ENCODE measurements around the gene ZNF316.
"Not testable (repeated sequence)": the region's sequence is repeated elsewhere in the genome, so short reads cannot be mapped to it uniquely, and the experiment has no call there.

ZNF316 gene

DNA sequence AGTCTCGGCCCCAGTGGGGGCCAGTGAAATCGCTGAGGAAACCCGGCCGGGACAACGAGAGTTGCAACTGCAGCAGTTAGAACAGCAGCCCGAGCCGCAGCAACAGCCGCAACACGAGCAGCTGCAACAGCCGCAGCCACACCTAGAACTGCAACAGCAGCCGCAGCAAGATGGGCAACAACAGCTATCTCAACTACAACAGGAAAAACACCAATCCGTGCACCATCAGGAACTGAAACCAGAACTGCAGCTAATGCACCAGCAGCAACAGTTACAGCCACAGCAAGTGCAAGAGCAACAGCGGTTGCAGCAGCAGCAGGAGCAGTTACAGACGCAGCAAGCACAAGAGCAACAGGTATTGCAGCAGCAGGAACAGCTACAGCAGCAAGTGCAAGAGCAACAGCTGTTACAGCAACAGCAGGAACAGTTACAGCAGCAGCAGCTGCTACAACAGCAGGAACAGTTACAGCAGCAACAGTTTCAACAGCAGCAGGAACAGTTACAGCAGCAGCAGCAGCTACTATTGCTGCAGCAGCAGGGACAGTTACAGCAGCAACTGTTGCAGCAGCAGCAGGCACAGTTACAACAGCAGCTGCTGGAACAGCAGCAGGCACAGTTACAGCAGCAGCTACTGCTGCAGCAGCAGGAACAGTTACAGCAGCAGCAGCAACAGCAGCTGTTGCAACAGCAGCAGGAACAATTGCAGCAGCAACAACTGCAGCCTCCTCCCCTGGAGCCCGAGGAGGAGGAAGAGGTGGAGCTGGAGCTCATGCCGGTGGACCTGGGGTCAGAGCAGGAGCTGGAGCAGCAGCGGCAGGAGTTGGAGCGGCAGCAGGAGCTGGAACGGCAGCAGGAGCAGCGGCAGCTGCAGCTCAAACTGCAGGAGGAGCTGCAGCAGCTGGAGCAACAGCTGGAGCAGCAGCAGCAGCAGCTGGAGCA is 15.7 kb upstream of the ZNF316 start:
- no peak for DNase-seq (ENCODE audit: low spot score)

DNA sequence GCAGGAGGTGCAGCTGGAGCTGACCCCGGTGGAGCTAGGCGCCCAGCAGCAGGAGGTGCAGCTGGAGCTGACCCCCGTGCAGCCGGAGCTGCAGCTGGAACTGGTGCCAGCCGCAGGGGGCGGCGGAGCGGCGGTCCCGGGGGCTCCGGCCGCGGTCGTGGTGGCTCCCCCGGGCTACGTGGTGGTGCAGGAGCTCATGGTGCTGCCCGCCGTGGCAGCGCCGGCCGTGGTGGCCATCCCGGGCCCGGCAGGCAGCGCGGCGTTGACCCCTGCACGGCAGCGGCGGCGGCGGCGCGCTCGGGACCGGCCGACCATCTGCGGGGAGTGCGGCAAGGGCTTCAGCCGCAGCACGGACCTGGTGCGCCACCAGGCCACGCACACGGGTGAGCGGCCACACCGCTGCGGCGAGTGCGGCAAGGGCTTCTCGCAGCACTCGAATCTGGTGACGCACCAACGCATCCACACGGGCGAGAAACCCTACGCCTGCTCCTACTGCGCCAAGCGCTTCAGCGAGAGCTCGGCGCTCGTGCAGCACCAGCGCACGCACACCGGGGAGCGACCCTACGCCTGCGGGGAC is 14.9 kb upstream of the ZNF316 start:
- DNase-seq (ENCODE audit: low spot score): no peak

DNA sequence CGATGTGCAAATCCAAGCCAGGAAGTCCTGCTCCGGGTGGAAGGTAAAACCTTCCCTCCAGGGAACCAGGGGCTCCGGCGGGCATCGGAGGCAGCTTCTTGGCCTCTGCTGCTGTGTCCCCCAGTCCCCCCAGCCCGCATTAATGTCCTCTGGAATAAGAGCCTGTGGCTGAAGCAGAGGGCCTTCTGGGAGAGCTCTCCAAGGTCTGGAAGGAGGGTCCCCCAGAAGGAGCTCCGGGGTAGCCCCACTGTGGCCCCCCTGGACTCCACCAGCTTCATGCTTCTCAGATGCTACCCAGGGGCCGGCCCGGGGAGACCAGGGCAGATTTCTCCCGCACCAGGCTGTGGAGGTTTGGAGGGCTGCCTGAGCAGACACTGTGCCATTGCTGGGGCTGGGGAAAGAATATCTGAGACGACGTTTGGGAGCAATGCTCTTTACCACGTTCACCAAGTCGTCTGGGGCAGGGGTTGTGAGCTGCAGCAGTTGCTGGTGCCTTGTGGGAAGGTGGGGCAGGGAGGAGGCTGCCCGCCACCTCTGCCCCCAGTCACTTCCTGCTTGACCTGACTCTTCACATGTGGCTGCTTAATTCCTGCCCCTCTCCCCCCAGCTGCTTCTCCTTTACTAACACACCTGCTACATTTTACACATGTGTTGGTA is 13.4 kb upstream of the ZNF316 start:
- DNase-seq (ENCODE audit: low spot score): no peak

- DNase-seq (ENCODE audit: low spot score): no peak
Observed at GRCh38 chr7:6624246-6624611, 12.9 kb upstream of the ZNF316 start.

GRCh38 chr7:6628045-6628444 is 9.1 kb upstream of the ZNF316 start:
- no peak for DNase-seq (ENCODE audit: low spot score)

DNA sequence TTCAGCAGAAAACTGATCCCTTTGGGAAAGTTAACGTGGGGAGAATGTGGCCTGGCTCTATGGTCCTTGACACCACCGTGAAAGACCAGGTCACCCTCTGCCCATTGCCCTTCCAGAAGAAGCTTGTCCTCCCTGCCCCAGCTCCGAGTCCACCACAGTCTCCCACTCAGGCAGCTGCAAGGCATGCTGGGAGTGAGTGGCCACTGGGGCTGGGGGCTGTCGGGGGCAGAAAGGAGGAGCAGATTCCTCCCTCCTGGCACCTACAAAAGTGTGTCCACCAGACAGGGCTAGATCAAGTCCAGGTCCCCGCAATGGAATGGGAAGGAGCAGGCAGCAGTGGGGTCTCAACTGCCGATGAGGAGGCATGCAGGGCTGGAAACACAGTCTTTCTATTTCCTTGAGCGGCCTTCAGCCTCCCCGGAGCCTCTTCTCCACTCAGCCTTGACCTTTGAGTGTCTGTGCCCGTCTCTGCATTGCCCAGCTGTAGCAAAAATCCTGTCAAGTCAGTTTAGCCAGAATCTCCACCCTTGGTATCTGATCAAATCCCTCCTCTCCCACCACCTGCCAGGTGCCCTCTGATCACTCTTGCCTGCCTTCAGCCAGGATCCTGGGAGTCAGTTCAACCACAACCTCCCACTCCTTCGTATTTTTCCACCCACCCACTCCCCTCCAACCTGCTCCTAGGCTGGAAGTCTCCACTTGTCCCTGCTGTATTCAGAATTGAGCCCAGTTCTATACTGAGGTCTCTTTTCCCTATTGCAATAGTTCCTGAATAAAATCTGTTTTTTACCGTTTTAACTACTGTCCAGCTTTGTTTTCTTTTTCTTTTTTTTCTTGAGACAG is 6.9 kb upstream of the ZNF316 start:
- no peak for DNase-seq (ENCODE audit: low spot score)

DNA sequence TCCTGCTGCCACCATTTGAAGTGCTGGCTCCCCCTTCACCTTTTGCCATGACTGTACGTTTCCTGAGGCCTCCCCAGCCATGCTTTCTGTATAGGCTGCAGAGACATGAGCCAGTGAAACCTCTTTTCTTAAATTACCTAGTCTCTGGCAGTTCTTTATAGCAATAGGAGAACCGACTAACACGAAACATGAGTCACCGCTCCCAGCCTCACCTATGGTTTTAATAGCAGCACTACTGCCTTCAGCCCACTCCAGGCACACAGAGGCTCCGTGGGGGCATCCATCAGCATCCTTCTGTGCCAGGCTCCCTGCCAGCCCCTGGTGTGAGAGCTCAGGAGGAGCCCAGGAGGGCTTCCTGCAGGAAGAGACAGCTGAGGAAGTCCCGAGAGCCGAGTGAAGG is 5.5 kb upstream of the ZNF316 start:
- no peak for DNase-seq (ENCODE audit: low spot score)

- DNase-seq (ENCODE audit: low spot score): no peak
Observed at GRCh38 chr7:6634021-6634420, 3.1 kb upstream of the ZNF316 start.

DNA sequence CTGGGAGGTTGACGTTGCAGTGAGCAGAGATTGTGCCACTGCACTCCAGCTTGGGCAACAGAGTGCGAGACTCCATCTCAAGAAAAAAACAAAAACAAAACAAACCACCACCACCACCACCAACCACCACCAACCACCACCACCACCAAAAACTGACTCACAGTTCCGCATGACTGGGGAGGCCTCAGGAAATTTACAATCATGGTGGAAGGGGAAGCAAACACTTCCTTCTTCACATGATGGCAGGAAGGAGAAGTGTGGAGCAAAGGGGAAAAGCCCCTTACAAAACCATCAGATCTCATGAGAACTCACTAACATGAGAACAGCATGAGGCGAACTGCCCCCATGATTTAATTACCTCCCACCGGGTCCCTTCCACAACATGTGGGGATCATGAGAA is 2.1 kb upstream of the ZNF316 start:
- DNase-seq (ENCODE audit: low spot score): not testable (repeated sequence)

GRCh38 chr7:6637544-6638229 is 569 bp downstream of the ZNF316 start:
- DNase-seq (ENCODE audit: low spot score): peak; percentile 58

DNA sequence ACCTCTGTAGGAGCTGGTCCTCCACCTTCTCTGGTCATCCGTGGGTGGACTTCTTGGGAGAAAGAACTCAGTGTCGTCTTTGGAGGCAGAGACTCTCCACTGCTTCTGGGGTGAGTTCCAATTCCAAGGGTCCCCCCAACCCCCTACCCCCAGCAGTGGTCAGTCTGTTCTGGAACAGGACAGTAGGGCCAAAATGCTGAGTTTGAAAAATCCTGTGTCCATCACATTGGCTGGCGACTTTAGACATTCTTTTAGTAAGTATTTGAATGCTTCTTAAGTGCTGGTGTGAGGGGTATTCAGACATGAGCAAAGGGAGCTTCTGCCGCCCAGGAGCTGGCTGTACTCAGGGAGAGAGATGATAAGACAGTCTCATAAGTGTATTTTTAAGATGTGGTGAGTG is 1.9 kb downstream of the ZNF316 start:
- no peak for DNase-seq (ENCODE audit: low spot score)

- no peak for DNase-seq (ENCODE audit: low spot score)
Observed at GRCh38 chr7:6639627-6640026, 2.5 kb downstream of the ZNF316 start.

GRCh38 chr7:6640246-6640721 is 3.2 kb downstream of the ZNF316 start:
- peak; percentile 40 for DNase-seq (ENCODE audit: low spot score)

- no peak for DNase-seq (ENCODE audit: low spot score)
Observed at GRCh38 chr7:6641305-6642035, 4.4 kb downstream of the ZNF316 start.

GRCh38 chr7:6642239-6642839 is 5.2 kb downstream of the ZNF316 start:
- no peak for DNase-seq (ENCODE audit: low spot score)

DNA sequence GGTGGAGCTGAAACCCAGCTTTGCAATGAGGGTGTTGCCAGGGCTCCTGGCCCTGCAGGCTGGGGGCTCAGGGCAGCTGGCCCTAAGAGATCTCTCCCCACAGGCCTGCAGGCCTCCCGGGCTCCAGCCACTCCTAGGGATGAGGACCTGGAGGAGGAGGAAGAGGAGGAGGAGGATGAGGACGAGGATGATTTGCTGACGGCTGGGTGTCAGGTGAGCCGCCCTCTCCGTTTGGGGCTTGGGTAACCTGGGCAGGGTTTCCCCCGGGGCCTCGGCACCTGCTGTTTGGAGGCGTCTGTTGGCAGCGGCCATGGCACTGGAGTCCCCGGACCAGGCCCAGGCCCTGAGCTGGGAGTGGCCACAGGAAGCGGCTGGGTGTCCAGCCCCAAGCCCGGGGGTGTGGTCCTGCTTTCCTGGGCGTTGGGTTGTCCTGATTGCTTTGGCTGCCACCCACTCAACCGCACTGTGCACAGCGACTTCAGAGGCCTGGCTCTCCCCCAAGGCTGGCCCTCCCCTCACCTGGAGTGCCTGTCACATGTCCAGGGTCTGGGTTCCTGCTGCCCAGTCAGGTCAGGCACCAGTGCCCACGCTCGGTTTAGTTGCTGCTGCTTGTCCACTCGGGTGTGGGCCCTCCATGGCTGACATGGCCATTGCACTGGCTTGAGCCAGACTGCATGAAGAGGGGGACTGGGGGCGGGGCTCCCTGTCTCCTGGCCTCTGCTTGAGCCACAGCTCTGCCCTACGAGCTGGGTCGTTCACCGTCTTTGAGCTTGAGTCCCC is 5.9 kb downstream of the ZNF316 start:
- no peak for DNase-seq (ENCODE audit: low spot score)

- no peak for DNase-seq (ENCODE audit: low spot score)
Observed at GRCh38 chr7:6643915-6644625, 7.0 kb downstream of the ZNF316 start.

DNA sequence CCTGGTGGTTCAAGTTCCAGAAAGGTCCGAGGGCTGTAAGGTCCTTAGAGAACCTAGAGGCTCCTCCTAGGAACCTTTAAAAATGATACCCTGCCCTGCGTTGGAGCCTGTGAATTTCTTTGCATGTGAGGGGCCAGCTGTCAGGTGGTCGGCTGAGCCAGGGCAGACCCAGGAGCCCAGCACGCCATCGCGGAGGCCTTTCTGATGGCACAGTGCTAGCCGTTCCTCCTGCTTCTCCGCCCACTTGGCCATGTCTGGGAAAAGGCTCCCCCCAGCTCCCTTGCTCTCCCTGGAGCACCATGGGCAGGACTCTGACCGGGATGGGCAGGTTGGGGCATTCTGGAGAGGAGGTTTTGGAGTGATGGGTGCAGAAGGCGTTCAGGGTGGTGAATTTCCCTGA is 7.6 kb downstream of the ZNF316 start:
- DNase-seq (ENCODE audit: low spot score): no peak

GRCh38 chr7:6646465-6646864 is 9.3 kb downstream of the ZNF316 start:
- no peak for DNase-seq (ENCODE audit: low spot score)
